Occipital lobe (tissue), 3 donors: ENCODE data around the gene SAV1. TPM values are rescaled to one million over a fixed set of nuclear protein-coding genes. Genes with fewer than 3 reads are reported as not detected.

Experiments used
- DNase-seq: peaks from one replicate; lab custom pipeline; 2025; lab: John Stamatoyannopoulos, UW
- small RNA-seq: library from RNA; depleted of rRNA; stranded (forward); fragments of <200 nt; gene quantifications from one replicate; pipeline ENCODE3, GENCODE V24; 2014
- total RNA-seq: library from RNA; depleted of rRNA; stranded (reverse); fragments of >200 nt; gene quantifications from one replicate; pipeline ENCODE4 v1.2.3, GENCODE V29; 2014

SAV1 gene
- total RNA-seq, 1 donor from 2014 or later, result 39.5 TPM

- DNase-seq, result no peak
These were observed 60.3 kb downstream of the SAV1 start for GRCh38 chr14:50607761-50608160.

GRCh38 chr14:50607181-50607580 is 60.9 kb downstream of the SAV1 start:
- DNase-seq, result no peak

- DNase-seq, result no peak
These were observed 61.6 kb downstream of the SAV1 start for GRCh38 chr14:50606468-50606867.

- DNase-seq, result no peak
These were observed 62.3 kb downstream of the SAV1 start for GRCh38 chr14:50605766-50606165.

GRCh38 chr14:50603565-50603964 is 64.5 kb downstream of the SAV1 start:
- DNase-seq, result no peak

GRCh38 chr14:50602035-50602434 is 66.1 kb downstream of the SAV1 start:
- no peak for DNase-seq

- no peak for DNase-seq
These were observed 66.7 kb downstream of the SAV1 start for GRCh38 chr14:50601394-50601793.

GRCh38 chr14:50600849-50601248 is 67.3 kb downstream of the SAV1 start:
- no peak for DNase-seq

GRCh38 chr14:50599700-50600444 is 68.2 kb downstream of the SAV1 start:
- DNase-seq, result no peak

- no peak for DNase-seq
These were observed 69.3 kb downstream of the SAV1 start for GRCh38 chr14:50598765-50599164.

GRCh38 chr14:50594577-50595316 is 73.4 kb downstream of the SAV1 start:
- DNase-seq, result no peak

GRCh38 chr14:50590464-50590863 is 77.6 kb downstream of the SAV1 start:
- DNase-seq, result no peak

Small RNAs within 50 kb of the gene (small RNA-seq; reads per million reads assigned to genes)
- not detected for gene RN7SL452P

Other genes with a start within 250 kb of the SAV1 start
- 148 TPM for gene MAP4K5, start 135.7 kb downstream of the SAV1 start, total RNA-seq
- gene ATL1, start 108.2 kb downstream of the SAV1 start, total RNA-seq, result 99.8 TPM
- gene NIN, start 162.9 kb upstream of the SAV1 start, total RNA-seq, result 67.5 TPM
- gene ABHD12B, start 203.7 kb upstream of the SAV1 start, total RNA-seq, result not detected